ENCODE results near the gene ABCG2. TPM values are rescaled to one million over a fixed set of nuclear protein-coding genes. Genes with fewer than 3 reads are reported as not detected.

The ABCG2 gene
- total RNA-seq, 1 experiment from 2014 or later, result 0.12 TPM

DNA sequence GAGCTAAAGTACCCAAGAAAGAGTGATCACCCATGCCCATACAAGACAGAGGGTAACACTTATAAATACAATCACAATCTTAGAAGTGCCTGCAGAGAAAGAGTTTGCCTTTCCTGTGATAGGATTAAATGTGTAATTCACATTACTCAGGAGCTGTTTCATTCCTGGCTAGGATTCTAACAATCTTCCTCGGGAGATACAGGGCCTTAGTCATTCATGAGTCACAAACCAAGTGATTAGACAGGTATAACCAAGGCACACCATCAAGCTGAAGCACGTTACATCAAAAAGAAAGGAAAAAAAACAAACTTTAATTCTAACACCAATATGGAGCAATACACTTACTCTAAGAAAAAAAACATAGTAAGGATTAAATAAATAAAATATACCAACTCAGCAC, 14.9 kb downstream of the ABCG2 start:
- Mint-ChIP-seq H3K27me3 (ENCODE audit: insufficient read depth, unreplicated experiment) (no peaks in the 10 kb centered on the region), H3K36me3 (ENCODE audit: insufficient read depth, unreplicated experiment) (no peaks in the 10 kb centered on the region), H3K27ac (ENCODE audit: low read depth, unreplicated experiment) (no peak overlapping the region), H3K4me3 (ENCODE audit: unreplicated experiment) (no peak overlapping the region), H3K9me3 (ENCODE audit: unreplicated experiment) (no peaks in the 10 kb centered on the region), H3K4me1 (ENCODE audit: insufficient read depth, unreplicated experiment) (peaks cover 20% of the 10 kb centered on the region)
- POLR2A ChIA-PET, result interaction anchor here (0.6 to 1.1 kb wide), 4 partner anchors 14 to 151 kb away, joined by 3 to 5 read pairs (median 3); no protein-coding TSS in a partner anchor
- BruUV-seq (replicated peaks), result no TSS peak
- CTCF ChIA-PET, result interaction anchor here (0.6 to 1.9 kb wide), 2 partner anchors 17 to 68 kb away, joined by 4 to 5 read pairs; no protein-coding TSS in a partner anchor
- no peak for TF ChIP-seq CTCF (IDR thresholded peaks at IDR 0.05; ENCODE audit: unreplicated experiment)
- peak; percentile 89 for DNase-seq (ENCODE audit: unreplicated experiment)
- intact Hi-C loops (cut with micrococcal nuclease), result no loop called here

GRCh38 chr4:88138561-88138960, 19.9 kb downstream of the ABCG2 start:
- Mint-ChIP-seq H3K9me3 (ENCODE audit: unreplicated experiment) (no peaks in the 10 kb centered on the region), H3K4me3 (ENCODE audit: unreplicated experiment) (no peak overlapping the region), H3K36me3 (ENCODE audit: insufficient read depth, unreplicated experiment) (no peaks in the 10 kb centered on the region), H3K27me3 (ENCODE audit: insufficient read depth, unreplicated experiment) (no peaks in the 10 kb centered on the region), H3K27ac (ENCODE audit: low read depth, unreplicated experiment) (no peak overlapping the region), H3K4me1 (ENCODE audit: insufficient read depth, unreplicated experiment) (peaks cover 6% of the 10 kb centered on the region)
- POLR2A ChIA-PET, result no interaction called here
- intact Hi-C loops (cut with micrococcal nuclease), result no loop called here
- CTCF ChIA-PET, result interaction anchor here (0.6 kb wide), 1 partner anchor 105 kb away, joined by 4 read pairs; no protein-coding TSS in a partner anchor
- DNase-seq (ENCODE audit: unreplicated experiment), result peak; percentile 22
- BruUV-seq (replicated peaks), result no TSS peak
- no peak for TF ChIP-seq CTCF (IDR thresholded peaks at IDR 0.05; ENCODE audit: unreplicated experiment)

DNA sequence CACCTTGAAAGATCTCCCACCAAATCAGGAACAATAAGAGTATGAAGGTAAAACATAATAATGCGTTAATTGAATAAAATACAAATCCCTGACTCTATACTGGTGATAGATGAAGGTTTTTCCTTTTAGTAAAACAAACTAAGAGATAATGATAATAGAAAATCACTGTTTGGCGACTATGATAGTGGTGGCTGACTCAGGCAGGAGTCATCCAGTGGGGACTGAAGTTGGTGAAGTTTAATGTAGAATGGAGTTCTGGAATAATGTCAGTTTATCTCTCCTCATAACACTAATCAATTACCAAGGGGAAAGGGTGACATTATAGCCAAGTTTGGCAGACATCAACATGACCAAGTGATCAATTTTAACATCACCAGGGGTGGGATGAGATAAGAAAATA, 21.3 kb downstream of the ABCG2 start:
- H3K27me3 Mint-ChIP-seq (ENCODE audit: insufficient read depth, unreplicated experiment), result no peaks in the 10 kb centered on the region
- intact Hi-C loops (cut with micrococcal nuclease), result no loop called here
- H3K4me1 Mint-ChIP-seq (ENCODE audit: insufficient read depth, unreplicated experiment), result no peaks in the 10 kb centered on the region
- H3K9me3 Mint-ChIP-seq (ENCODE audit: unreplicated experiment), result no peaks in the 10 kb centered on the region
- H3K36me3 Mint-ChIP-seq (ENCODE audit: insufficient read depth, unreplicated experiment), result no peaks in the 10 kb centered on the region
- no TSS peak for BruUV-seq (replicated peaks)
- TF ChIP-seq CTCF (IDR thresholded peaks at IDR 0.05; ENCODE audit: unreplicated experiment), result no peak
- H3K27ac Mint-ChIP-seq (ENCODE audit: low read depth, unreplicated experiment), result no peak overlapping the region
- no peak overlapping the region for H3K4me3 Mint-ChIP-seq (ENCODE audit: unreplicated experiment)
- DNase-seq (ENCODE audit: unreplicated experiment), result no peak
- ChIA-PET POLR2A (no interaction called here), CTCF (no interaction called here)

DNA sequence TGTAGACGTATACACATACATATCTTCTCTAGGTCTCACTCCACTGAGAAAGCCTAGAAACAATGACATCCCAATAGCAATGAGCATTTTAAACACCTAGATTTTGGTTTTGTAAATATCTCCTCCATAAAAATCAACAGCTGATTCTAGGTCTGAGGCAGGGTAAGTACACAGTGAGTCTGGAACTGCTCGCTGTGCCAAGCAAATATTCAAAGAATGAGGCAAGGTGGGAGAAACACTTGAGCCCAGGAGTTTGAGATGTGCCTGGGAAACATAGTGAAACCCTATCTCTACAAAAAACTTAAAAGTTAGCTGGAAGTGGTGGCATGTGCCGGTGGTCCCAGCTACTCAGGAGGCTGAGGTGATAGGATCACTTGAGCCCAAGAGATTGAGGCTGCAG, 22.2 kb downstream of the ABCG2 start:
- intact Hi-C loops (cut with micrococcal nuclease), result no loop called here
- ChIA-PET POLR2A (interaction anchor here (0.6 to 1.1 kb wide), 2 partner anchors 32 to 105 kb away, joined by 3 read pairs; no protein-coding TSS in a partner anchor), CTCF (interaction anchor here (0.7 kb wide), 1 partner anchor 91 kb away, joined by 3 read pairs; no protein-coding TSS in a partner anchor)
- Mint-ChIP-seq H3K4me3 (ENCODE audit: unreplicated experiment) (no peak overlapping the region), H3K36me3 (ENCODE audit: insufficient read depth, unreplicated experiment) (no peaks in the 10 kb centered on the region), H3K9me3 (ENCODE audit: unreplicated experiment) (no peaks in the 10 kb centered on the region), H3K27ac (ENCODE audit: low read depth, unreplicated experiment) (no peak overlapping the region), H3K27me3 (ENCODE audit: insufficient read depth, unreplicated experiment) (no peaks in the 10 kb centered on the region), H3K4me1 (ENCODE audit: insufficient read depth, unreplicated experiment) (no peaks in the 10 kb centered on the region)
- no peak for TF ChIP-seq CTCF (IDR thresholded peaks at IDR 0.05; ENCODE audit: unreplicated experiment)
- no peak for DNase-seq (ENCODE audit: unreplicated experiment)
- BruUV-seq (replicated peaks), result no TSS peak
